Keratinocyte (primary cell): Measurements from ENCODE around the gene HLA-DMA.

Experiments
- CTCF ChIP-seq, 3 experiments: IDR thresholded peaks in 1 of 3; conservative IDR thresholded peaks in 1 of 3; optimal IDR thresholded peaks in 1 of 3; 2 replicates in 2 of 3; 3 replicates in 1 of 3; pipeline versions ENCODE3 to v1.5.1; 2011; ENCODE audit warnings: low read length in 3 of 3, mild to moderate bottlenecking in 3 of 3, moderate library complexity in 2 of 3, control low read depth in 1 of 3, inconsistent platforms in 1 of 3; ENCODE audit not compliant: insufficient read depth in 2 of 3; ENCODE audit errors: extremely low read depth in 1 of 3
- EZH2 ChIP-seq: IDR thresholded peaks from one replicate; pipeline ENCODE4 v1.6.1; 2012; ENCODE audit warnings: inconsistent platforms, mild to moderate bottlenecking, low read length, moderate library complexity

- no peak for TF ChIP-seq CTCF (optimal IDR thresholded peaks at IDR 0.05 in 1 of 3, IDR thresholded peaks at IDR 0.05 in 1 of 3, conservative IDR thresholded peaks at IDR 0.05 in 1 of 3; ENCODE audit: extremely low read depth in 1 of 3, insufficient read depth in 2 of 3, low read length in 3 of 3)
- TF ChIP-seq EZH2, result no peak
These were observed 11.6 kb downstream of the HLA-DMA start for GRCh38 chr6:32941214-32941768.
